Measurements from ENCODE around the gene USP6NL.

The USP6NL gene

DNA sequence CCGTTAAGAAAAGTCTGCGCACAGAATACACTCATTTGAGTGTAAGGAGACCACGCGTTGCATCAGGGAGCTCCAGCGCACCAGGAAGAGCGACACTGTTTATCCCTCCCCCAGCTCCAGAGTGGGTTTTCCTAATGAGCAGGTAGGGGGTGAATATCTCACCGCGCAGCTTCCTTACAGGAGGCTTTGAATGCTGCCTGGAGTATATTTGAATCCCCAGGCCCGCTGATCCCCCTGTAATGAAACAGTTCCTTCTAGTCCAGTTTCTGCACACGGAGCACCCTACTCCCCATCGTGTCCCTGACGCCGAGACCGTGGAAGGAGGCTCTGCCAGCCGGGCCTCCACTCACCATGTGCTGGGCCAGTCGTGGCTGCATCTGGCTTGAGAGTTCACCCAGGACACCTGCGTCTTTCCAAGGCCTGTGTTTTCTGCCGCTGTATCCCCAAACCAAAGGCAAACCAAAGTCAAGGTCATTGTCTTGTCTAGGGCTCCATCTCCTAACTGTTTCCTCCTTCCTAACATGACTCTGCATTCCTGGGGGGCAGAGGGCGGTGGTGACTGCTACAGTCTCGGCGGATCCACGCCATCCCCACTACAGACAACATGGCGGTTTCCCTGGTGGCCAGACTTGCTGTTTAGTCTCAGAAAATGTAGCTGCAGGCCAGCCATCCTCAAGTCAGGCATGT, 167.8 kb downstream of the USP6NL start:
- DNase-seq (ENCODE audit: low read depth in 1 of 2, low spot score in 1 of 2) = no peak
- H3K4me3 ChIP-seq (replicated peaks; ENCODE audit: insufficient read depth, low read length) = no peak overlapping the region
- TF ChIP-seq CTCF (IDR thresholded peaks at IDR 0.05; ENCODE audit: insufficient read depth, low read length) (no peak), SPI1 (IDR thresholded peaks at IDR 0.05; ENCODE audit: borderline replicate concordance, low read depth) (no peak), POLR2AphosphoS5 (IDR thresholded peaks at IDR 0.05; ENCODE audit: low read depth) (no peak), GABPA (IDR thresholded peaks at IDR 0.05; ENCODE audit: low read depth) (no peak)
- TF ChIP-seq, protein P1, sequence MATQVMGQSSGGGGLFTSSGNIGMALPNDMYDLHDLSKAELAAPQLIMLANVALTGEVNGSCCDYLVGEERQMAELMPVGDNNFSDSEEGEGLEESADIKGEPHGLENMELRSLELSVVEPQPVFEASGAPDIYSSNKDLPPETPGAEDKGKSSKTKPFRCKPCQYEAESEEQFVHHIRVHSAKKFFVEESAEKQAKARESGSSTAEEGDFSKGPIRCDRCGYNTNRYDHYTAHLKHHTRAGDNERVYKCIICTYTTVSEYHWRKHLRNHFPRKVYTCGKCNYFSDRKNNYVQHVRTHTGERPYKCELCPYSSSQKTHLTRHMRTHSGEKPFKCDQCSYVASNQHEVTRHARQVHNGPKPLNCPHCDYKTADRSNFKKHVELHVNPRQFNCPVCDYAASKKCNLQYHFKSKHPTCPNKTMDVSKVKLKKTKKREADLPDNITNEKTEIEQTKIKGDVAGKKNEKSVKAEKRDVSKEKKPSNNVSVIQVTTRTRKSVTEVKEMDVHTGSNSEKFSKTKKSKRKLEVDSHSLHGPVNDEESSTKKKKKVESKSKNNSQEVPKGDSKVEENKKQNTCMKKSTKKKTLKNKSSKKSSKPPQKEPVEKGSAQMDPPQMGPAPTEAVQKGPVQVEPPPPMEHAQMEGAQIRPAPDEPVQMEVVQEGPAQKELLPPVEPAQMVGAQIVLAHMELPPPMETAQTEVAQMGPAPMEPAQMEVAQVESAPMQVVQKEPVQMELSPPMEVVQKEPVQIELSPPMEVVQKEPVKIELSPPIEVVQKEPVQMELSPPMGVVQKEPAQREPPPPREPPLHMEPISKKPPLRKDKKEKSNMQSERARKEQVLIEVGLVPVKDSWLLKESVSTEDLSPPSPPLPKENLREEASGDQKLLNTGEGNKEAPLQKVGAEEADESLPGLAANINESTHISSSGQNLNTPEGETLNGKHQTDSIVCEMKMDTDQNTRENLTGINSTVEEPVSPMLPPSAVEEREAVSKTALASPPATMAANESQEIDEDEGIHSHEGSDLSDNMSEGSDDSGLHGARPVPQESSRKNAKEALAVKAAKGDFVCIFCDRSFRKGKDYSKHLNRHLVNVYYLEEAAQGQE (IDR thresholded peaks at IDR 0.05; ENCODE audit: insufficient replicate concordance, low read depth) = no peak
- H3K27ac ChIP-seq (replicated peaks) = no peak overlapping the region
- H3K27me3 ChIP-seq (ENCODE audit: insufficient read depth, poor library complexity, severe bottlenecking) = no peaks in the 10 kb centered on the region

DNA sequence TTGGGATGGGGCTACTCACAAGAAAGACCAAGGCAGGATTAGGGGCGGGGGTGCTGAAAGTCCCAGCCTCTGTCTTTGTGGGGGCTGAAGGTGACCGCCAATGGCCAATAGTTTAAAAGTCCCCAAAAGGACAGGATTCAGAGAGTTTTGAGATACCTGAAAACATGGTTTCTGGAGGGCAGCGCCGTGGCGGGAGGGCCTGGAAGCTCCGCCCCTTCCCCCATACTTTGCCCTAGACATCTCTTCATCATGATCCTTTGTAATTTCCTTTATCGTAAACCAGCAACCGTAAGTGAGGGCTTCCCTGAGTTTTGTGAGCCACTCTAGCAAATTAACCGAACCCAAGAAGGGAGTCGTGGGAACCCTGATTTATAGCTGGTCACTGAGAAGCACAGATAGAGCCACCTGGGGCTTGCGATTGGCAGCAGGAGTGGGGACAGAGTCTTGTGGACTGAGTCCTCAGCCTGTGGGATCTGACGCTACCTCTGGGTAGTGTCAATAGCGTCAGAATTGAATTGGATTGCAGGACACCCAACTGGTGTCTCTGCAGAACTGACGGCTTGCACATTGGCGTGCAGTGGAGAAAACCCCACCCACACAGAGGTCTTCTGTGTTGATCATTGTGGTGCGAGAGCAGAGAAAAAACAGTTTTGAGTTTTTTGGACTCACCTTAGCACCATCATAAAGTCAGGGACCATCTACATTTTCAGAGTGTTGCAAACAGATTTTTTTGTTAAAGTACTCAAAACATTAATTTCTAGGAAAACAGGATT, 169.3 kb downstream of the USP6NL start:
- TF ChIP-seq POLR2AphosphoS5 (IDR thresholded peaks at IDR 0.05; ENCODE audit: low read depth) (no peak), CTCF (IDR thresholded peaks at IDR 0.05; ENCODE audit: insufficient read depth, low read length) (no peak), GABPA (IDR thresholded peaks at IDR 0.05; ENCODE audit: low read depth) (no peak), SPI1 (IDR thresholded peaks at IDR 0.05; ENCODE audit: borderline replicate concordance, low read depth) (no peak)
- TF ChIP-seq, protein P1 (IDR thresholded peaks at IDR 0.05; ENCODE audit: insufficient replicate concordance, low read depth) = no peak
- DNase-seq (ENCODE audit: low read depth in 1 of 2, low spot score in 1 of 2) = no peak
- no peak overlapping the region for H3K27ac ChIP-seq (replicated peaks)
- no peaks in the 10 kb centered on the region for H3K27me3 ChIP-seq (ENCODE audit: insufficient read depth, poor library complexity, severe bottlenecking)
- H3K4me3 ChIP-seq (replicated peaks; ENCODE audit: insufficient read depth, low read length) = no peak overlapping the region

GRCh38 chr10:11441151-11441535, 170.3 kb downstream of the USP6NL start:
- H3K4me3 ChIP-seq (replicated peaks; ENCODE audit: insufficient read depth, low read length) = no peak overlapping the region
- DNase-seq (ENCODE audit: low read depth in 1 of 2, low spot score in 1 of 2) = no peak
- no peak overlapping the region for H3K27ac ChIP-seq (replicated peaks)
- no peak for TF ChIP-seq POLR2AphosphoS5 (IDR thresholded peaks at IDR 0.05; ENCODE audit: low read depth)
- no peak for TF ChIP-seq SPI1 (IDR thresholded peaks at IDR 0.05; ENCODE audit: borderline replicate concordance, low read depth)
- TF ChIP-seq, protein P1 (IDR thresholded peaks at IDR 0.05; ENCODE audit: insufficient replicate concordance, low read depth) = no peak
- TF ChIP-seq GABPA (IDR thresholded peaks at IDR 0.05; ENCODE audit: low read depth) = no peak
- TF ChIP-seq CTCF (IDR thresholded peaks at IDR 0.05; ENCODE audit: insufficient read depth, low read length) = no peak
- H3K27me3 ChIP-seq (ENCODE audit: insufficient read depth, poor library complexity, severe bottlenecking) = no peaks in the 10 kb centered on the region

Data from HL-60 (cell line).